ENCODE measurements around the gene ZNF827.

GRCh38 chr4:145843148-145843547, 95.5 kb downstream of the ZNF827 start:
- TF ChIP-seq CTCF (conservative IDR thresholded peaks at IDR 0.05) (no peak), ZFX (IDR thresholded peaks at IDR 0.05) (no peak)
